PC-9 (cell line): ENCODE results near the gene LRRC7.

ENCODE experiments used
- CTCF ChIP-seq: fragments of 200-600 bp; sonication (generic); conservative IDR thresholded peaks from 2 replicates; pipeline ENCODE4 v1.6.1; 2017; ENCODE audit warnings: mixed run types, antibody characterized with exemption, mild to moderate bottlenecking, moderate library complexity
- EZH2 ChIP-seq: fragments of 200-600 bp; sonication (generic); IDR thresholded peaks from 2 replicates; pipeline ENCODE4 v1.8.0; 2017; ENCODE audit warnings: antibody characterized with exemption, low read depth

- no peak for TF ChIP-seq CTCF
- no peak for TF ChIP-seq EZH2
These were observed 525.7 kb downstream of the LRRC7 start for GRCh38 chr1:70093250-70093975.
